ENCODE measurements around the gene S100P.

The S100P gene

DNA sequence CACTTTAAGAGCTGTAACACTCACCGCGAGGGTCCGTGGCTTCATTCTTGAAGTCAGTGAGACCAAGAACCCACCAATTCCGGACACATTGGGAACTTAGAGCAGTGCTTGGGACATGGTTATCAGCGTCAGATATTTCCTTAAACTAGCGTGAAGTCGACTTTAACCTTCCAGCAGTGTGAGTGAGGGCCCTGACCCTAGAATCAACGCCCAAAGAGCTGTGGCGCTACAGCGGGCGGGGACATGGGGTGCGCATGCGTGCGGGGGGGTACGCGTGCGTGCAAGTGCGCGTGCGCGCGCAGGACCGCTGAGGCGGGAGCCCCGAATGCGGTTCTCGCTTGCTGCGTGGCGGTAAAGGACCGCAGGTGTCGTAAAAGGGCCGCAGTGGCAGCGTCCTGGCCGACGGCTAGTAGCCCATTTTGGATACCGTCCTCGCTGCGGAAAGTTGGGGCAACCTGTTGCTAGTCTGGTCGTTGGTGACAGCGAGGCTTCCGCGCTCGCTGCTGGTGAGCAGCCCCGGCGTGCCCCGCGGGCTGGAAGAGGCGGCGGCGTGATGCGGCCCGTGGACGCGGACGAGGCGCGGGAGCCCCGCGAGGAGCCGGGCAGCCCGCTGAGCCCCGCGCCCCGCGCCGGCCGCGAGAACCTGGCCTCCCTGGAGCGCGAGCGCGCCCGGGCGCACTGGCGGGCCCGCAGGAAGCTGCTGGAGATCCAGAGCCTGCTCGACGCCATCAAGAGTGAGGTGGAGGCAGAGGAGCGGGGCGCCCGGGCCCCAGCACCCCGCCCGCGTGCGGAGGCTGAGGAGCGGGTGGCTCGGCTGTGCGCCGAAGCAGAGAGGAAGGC, 19.8 kb upstream of the S100P start:
- peak; percentile 93 for DNase-seq

DNA sequence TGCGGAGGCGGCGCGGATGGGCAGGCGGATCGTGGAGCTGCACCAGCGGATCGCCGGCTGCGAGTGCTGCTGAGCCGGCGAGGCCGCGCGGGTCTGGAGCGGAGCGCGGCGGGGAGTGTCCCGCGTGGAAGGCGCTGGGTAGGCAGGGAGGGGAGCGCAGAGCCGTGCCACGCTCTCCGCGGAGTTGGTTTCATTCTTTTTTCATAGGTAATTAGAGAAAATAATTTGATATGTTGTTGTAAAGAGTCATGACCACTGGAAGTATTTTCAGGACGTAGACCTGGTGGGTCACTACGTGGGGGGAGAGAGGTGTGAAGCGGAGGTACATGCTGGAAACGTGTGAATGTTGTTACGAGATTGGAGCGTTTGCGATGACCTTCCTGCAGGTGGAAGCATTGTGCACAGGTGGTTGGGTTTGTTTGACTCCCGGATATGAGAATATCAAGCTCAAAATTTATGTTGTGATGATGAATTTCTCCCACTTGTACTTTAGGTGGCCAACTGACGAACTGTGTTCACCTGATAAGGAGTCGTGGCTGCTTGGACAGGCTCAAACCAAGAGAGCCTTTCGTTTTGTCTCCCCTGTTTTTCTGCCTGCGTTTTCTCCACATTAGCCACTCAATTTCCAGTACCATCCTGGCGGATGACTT, 19.1 kb upstream of the S100P start:
- DNase-seq: no peak

DNA sequence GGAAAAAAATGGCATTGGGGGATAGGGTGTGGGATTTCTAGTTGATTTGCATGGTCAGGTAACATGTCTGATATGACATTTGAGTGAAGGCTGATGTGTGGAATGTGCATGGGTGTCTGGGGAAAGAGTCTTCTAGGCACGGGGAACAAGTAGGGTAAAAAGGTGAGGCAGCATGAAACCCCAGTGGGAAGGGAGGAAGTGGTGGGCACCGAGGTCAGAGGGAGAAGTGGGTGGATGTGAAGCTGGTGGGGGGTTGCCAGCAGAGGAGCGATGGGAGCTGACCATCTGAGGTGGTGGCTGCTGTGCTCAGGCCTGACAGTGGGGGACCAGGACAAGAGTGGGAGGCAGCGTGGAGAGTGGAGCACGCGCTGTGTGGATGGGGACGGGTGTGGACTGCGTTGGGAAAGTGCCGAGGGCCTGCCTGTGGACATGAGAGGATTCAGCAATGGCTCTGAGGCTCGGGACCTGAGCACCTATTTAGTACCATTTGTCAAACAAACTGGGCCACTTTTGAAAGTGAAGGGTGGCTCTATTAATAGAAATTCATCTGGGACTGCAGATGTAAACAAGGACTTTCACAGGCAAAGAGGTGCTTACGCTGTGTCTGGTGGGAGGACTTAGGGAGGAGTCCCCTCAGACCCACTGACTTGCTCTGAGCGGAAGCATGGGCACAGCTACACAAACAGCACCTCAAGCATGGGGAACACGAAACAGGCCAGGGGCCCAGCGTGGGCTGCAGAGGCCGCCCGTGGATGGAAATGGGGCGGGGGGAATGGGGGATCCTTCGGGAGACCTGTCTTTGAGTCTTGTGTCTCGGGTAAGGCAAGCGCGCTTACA, 16.7 kb upstream of the S100P start:
- no peak for DNase-seq

DNA sequence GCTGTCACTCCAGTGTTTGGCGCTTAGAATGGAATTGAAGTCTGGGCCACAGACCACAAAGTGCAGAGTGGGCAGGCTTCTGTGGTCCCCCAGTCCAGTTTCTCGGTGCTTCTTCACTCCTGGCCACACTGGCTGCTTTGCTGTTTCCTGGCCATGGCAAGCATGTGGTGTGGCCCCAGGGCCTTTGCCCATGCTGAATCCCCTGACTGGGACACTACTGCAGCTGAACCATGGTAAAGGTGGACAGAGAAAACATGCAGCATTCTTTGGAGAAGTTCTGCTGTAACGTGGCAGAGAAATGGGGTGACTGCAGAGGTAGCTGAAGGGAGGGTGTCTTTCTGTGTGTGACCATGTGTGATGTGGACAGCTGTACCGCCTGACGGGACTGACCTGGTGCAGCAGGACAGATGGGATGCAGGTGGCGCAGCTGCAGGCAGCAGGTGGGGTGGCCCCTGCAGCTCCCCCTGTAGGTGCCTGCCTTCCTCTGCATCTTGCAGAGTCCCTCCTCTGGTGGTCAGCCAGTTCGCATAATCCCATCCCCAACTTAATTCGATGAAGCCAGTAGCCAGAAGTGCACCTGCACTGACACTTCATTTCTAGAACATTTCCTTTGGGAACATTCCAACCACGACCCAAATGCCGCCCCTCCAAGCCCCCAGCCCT, 13.2 kb upstream of the S100P start:
- no peak for DNase-seq

DNA sequence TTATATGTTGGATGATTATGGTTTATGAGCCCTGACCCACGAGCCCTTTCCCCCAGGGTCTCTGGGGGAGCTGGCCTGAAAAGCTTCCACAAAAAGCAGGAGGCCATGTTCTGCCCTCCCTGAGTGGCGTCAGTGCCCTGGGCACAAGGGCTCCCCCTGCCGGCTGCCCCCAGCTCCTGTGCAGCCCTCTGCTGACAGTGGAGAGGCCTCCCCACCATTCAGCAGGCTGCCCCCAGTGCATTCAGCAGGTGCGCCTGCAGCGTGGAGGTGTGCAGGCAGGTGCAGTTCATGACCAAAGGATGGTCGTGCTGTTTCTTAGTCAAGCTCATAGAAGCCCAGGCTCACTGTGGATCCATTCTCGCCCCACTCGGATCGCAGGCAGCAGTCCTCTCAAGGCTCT, 12.5 kb upstream of the S100P start:
- no peak for DNase-seq

DNA sequence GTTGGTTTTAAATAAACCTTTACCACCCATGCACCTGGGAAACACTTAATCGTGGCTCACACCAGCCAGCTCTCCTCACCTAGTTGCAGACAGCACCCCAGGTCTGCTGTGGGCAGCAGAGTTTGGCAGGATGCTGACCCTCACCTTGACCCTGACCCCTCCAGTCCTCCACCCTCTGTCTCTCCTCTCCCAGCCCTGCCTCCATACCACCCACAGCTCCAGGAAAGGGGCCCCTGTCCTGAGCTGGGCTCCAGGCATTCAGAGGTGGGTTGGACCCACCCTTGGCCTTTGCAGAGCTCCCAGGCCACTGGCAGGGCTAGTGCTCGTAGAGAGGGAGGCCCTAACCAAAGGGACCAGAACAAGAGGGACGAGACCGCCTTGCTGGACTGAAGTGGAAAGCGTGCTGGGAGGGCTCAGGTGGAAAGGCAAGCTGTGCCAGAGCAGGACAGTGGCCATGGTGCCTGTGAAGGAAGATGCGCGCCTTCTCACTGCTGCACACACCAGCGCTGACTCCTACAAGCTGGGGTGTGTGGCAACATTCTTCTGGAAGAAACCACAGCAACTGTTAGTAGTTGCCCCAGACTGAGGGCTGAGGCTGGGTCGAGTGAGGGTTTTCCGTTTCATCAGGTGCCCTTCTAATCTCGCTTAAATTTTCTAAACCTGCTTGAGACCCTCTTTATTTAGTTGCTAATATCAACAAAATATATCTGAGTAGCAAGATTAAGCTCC, 10.7 kb upstream of the S100P start:
- no peak for DNase-seq

DNA sequence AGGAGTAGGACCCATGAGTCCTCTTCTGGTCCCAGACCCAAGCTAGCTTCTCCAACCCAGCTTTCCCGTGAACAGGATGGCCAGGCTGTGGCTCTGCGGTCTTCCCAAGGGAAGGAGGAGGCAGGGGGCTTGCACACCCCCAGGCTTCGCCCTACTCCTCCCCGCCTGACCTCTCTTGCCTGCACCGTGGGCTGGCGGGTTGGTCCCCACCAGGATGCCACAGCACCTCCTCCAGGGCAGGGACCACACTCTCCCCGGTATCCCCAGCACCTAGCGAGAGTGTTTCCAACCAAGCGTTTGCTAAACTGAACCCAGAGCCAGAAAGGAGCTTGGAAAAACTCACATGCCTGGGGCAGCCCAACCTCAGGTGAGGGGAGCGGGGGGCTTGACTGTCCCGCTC, 9.0 kb upstream of the S100P start:
- DNase-seq: no peak

DNA sequence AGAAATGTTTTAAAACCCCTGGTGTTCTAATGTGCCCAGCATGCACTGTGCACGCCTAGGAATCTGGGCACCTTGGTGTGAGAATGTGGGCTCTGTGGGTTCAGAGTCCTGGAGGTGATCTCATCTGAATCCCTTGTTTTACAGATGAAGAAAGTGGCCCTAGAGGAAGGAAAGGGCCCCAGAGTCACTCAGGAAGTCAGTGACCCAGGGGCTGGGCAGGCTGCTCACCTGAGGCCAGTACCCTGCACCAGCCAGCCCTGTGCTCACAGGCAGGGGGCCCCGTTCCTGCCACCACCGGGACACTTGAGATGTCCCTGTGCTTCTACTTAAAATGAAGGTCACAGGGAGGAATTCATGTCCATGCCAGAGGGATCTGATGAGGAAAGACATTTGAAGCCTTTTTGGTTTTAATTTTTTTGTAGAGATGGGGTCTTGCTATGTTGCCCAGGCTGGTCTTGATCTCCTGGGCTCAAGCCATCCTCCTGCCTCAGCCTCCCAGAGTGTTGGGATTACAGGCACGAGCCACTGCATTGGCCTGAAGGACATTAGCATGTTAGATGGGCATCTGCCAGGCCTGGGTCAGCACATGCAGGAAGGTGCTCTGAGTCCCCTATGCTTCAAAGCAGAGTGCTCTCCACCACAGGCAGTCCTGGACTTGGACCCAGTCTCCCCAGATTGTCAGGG, 7.4 kb upstream of the S100P start:
- no peak for DNase-seq

DNA sequence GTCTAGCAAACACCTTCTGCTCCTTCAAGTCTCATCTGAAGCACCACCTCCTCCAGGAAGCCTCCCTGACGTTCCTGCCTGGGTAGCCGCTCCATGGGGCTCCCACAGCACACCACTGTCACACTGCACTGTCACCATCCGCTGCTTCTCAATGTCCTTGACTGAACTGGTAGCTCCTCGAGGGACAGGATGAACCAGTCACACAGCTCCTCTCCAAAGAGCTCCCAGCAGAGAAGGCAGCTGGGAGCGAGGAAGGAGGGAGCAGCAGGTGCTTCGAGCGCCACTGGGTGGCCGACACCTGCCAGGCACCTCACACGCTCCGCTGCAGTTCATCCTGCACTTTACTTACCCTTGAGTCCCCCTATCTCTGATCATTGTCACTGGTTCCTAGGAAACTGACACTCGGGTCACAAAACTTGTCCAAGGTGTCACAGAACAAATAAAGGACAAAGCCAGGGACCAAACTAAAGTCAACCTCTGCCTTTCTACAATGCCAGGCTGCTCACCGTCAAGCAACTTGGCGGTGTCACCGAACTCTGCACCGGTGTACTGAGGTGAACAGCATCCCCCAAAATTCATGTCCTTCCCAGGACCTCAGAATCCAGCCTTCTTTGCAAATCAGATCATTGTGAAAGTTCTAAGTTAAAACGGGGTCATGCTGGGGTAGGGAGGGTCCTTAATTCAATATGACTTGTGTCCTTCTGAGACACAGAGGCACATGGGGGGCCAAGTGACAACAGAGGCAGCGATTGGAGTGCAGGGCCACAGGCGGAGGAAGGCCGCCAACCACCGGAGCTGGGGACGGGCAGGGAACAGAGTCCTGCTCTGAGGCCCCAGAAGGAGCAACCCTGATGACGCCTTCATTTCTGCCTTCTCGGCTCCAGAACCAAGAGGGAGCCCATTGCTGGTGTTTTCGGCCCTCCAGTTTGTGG, 5.5 kb upstream of the S100P start:
- DNase-seq: no peak

DNA sequence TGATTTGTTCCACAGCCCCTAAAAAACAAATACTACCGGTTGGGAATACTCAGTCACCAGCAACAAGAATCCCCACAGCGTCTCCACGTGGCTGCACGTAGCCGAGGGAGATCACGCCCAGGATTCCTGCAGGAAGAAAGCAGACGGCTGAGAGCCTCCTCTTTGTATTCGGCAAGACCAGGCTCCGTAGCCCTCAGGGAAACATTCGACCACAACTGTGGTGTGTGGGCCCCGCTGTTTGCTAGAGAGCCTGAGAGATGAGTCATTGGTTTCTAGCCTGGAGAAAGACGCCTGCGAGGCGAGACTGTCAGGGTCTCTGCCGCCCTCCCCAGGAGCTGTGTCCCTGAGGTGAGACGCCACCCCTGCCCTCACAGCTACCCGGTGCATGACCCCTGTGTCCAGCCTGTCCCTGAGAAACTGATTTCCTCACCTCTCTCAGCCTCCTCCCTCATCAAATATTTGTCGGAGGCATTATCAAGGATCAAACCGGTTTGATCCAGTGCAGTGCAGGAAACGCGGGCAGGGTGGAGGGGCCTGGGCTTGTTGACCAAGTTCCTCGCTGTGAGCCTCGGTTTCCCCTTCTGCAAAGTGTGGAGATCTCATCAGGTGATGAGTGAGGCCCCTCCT, 4.7 kb upstream of the S100P start:
- DNase-seq: peak; percentile 77

DNA sequence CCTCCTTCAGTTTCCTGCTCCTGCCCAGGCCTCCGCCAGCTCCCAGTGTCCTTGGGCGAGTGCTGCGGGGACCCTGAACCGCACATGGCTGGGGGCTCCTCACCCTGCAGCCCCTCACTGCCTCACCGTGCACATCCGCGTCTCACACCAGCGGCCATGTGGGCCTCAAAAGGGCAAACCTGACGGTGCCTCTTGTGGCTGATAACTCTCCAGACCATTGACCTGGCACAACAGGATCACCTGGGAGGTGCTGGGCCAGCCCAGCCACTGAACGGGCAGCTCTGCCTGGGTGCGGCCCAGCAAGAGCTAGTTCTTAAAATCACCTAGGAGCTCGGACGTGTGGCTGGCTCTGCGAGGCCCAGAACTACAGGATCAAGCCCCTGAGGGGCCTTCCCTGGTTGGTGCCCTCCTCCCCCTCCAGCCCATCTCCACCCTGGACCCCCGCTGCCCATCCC, 4.1 kb upstream of the S100P start:
- no peak for DNase-seq

DNA sequence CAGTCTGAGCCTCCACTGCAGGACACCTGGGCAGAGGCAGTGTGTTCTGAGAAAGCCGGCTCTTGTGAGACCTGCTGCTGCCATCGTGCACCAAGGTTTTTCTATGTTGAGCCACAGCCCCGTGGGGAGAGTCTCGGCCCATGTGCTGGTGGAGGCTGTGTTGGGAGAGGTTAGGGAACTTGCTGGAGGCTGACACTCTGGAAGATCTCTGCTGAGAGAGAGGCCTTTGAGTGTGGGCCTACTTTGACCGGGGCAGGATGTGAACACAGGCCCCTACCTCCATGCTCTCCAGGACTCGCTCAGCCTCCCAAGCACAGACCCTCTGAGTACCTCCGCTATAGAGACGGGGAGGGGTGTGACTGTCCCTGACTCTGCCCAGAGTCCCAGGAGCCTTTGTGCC, 1.3 kb upstream of the S100P start:
- no peak for DNase-seq

DNA sequence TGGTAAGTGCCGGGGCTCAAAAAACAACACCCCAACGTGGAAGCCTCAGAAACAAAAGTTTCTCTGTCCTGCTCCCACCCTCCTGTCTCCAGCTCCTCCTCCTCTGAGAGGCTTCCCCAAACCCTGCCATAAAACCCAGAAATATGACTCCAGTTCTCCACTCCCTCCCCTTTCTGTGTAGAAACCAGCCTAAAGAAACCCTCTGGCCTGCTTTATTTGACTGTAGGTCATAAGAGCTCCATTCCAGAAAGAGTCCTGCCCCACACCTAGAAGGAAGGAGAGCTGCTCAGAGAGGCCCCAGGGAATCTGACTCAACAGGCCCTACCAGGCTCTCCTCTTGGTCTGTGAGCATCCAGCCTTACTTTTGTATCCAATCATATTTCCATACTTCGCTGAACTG, 872 bp upstream of the S100P start:
- no peak for DNase-seq

DNA sequence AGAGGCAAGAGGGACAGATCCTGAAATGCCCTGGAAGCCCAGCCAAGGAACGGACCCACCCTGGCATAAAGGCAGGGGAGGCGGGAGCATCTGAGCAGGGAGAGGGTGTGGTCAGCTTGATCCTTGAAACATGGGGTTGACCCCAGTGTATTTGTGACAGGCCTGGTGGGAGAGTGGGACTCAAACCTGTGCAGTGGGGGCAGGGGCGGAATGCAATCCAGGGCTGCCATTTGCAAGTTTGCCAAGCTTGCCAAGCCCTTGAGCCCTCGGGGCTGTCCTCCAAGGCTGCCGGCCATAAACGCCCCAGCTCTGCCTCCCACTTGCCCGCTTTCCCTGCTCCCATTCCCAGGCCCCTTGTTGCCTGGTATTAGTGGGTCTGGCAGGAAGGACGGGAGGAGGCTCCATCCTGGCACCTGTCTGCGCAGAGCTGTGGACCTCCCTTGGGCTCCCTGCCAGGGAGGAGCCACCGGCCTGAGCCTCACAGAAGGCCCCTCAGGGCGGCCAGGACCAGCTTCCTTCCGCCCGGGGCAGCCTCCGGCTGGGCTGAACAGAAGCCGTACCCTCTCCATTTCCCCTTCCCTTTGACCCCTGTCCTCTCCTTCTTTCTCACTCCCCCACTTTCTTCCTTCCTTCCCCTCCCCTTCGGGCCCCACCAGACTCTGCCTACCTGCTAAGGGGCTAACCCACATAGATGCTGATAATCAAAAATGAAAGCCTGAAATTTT, 661 bp downstream of the S100P start:
- no peak for DNase-seq

DNA sequence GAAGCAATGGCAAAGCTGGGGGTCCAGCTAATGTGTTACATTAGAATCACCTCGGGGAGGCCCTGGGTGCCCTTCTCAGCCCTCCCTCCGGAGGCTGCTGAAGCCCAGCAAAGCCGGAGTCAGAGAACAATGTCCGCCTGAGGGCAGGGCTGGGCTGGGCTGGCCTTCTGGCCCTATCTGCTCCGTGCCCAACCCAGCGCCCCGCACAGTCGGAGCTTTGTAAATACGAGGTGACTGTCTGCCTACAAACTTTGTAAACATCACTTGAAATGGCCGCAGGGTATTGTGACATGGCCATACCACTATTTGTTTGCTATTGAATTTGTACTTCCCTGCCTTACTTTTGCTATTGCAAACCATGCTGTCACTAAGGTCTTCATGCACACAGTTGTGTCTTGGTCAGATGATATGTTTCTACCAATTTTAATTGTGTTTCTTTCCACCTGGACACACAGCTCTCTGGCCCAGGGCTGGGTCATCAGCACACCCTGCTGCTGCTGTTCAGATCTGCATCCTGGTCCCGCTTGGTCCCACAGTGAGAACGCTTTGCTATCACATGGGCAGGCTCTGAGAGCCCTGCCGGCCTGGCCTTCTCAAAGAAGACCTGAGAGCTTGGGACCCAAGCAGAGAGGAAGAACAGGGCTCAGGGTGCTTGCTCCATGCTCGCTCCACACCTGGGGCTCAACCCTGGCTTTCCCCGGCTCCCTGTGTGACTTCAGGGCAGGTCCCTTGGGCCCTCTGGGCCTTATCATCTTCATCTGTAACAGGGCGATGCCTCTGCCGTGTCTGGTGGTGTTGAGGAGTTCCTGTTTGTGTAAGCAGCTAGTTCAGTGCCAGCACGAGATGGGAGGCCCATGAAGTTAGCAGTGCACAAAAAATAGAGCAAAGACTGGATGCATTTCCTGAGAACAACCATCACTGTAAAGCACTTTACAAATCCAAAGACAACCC, 2.3 kb downstream of the S100P start:
- no peak for DNase-seq

DNA sequence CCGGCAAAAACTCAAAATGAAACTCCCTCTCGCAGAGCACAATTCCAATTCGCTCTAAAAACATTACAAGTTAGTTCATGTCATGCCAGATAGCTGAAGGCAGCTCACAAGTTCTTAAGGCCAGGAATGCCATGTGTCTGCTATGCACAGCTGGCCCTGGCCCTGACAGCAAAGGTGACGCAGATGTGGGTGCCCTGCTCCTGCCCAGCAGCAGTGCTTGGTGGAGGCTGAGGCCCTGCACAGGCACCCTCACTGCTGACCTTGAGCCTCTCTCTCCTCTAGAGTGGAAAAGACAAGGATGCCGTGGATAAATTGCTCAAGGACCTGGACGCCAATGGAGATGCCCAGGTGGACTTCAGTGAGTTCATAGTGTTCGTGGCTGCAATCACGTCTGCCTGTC, 2.9 kb downstream of the S100P start:
- DNase-seq: no peak

DNA sequence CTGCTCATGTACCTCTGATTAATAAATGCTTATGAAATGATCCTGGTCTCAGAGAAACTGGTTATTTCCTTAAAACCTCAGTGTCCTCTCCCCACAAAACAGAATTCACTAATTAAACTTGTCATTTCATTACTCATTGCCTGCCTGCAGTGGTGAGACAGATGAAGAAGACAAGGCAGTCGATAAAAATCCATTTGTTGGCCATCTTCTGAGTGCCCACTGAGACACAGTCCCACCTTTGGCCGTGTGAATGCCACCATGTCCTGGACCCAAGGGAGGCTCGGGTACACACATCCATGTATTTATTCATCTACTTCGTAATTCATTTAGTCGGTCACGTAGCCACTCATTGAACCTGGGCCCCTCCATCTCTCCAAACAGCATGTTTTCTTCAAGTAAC, 3.5 kb downstream of the S100P start:
- DNase-seq: no peak

DNA sequence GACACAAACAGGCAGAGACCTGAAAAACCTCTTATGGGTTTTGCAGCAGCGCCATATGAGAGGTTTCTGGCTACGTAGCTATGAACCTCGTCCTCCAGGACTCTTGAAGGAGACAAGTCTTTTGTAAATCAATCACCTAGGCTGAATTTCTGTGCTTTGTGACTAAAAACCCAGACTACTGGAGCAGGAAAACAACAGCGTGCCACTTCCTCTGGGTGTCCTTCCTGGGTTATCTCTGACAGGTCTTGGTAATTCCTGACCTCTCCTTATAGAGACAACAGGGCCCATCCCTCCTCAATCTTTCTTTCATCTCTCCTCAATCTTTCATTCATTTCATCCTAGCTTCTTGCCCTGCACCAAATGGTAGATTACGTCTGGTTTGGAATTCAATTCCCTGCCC, 5.7 kb downstream of the S100P start:
- DNase-seq: no peak
